ENCODE measurements around the gene BARX2.

DNA sequence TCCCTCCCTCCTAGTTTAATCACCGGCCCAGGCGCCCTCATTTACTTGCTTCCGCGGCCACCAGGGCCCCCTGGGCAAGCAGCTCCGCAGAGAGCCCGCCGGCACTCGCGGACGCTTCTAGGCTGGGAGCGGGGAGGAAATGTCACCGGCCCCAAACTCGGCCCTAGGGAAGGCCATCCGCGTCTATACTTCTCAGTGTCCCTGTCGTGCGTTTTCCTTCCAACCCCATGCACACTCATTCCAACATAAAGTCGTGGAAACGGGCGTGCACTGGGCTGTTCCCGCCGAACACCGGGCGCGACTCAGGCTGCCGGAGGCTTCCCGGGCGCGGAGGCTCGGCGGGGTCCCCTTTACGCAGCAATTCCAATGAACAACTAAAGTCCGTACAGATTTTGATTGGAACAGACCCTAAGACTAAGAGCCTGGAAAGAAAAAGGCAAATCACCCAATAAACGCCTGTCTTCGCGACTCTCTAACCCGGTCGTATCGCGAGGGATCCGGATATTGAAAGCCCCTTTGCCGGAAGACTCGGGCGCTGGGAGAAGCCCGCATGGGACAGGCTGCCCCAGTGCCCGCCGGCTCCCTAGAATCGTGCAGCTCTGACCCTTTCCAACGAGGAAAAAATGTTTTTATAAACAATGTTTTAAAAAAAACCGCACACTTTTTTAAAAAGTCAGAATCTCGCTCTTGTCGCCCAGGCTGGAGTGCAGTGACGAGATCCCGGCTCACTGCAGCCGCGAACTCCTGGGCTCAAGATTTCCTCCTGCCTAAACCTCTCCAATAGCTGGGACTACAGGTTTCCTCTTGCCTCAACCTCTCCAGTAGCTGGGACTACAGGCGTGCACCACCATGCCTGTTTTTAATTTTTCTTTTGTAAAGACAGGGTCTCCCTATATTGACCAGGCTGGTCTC lies 1.3 kb upstream of the BARX2 start:
- TF ChIP-seq, protein P1, sequence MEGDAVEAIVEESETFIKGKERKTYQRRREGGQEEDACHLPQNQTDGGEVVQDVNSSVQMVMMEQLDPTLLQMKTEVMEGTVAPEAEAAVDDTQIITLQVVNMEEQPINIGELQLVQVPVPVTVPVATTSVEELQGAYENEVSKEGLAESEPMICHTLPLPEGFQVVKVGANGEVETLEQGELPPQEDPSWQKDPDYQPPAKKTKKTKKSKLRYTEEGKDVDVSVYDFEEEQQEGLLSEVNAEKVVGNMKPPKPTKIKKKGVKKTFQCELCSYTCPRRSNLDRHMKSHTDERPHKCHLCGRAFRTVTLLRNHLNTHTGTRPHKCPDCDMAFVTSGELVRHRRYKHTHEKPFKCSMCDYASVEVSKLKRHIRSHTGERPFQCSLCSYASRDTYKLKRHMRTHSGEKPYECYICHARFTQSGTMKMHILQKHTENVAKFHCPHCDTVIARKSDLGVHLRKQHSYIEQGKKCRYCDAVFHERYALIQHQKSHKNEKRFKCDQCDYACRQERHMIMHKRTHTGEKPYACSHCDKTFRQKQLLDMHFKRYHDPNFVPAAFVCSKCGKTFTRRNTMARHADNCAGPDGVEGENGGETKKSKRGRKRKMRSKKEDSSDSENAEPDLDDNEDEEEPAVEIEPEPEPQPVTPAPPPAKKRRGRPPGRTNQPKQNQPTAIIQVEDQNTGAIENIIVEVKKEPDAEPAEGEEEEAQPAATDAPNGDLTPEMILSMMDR (IDR thresholded peaks at IDR 0.05) = no peak
- no peak for TF ChIP-seq POLR2A (IDR thresholded peaks at IDR 0.05)

Measured in uterus (tissue), 2 donors.